Measurements from ENCODE around the gene SEMA6A. TPM values are rescaled to one million over a fixed set of nuclear protein-coding genes. Genes with fewer than 3 reads are reported as not detected.

Gene SEMA6A
- total and polyA plus RNA-seq, 10 of the 15 experiments (the other 5 are each of a cell fraction or from before 2014, with no cell fraction given) = 0.16 to 10.2 (median 1.1) TPM

DNA sequence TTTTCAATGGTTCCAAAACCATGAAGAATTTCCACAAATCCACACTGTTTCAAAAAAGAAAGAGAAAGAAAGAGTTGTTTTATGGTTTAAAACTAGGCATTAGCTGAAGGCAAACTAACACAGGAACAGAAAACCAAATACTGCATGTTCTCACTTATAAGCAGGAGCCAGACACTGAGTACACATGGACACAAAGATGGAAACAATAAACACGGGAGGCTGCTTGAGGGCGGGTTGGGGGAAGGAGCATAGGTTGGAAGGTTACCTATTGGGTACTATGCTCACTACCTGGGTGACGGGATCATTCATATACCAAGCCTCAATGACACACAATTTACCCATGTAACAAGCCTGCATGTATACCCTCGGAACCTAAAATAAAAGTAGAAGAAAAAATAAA, 45.0 kb downstream of the SEMA6A start:
- H3K79me2 ChIP-seq (ENCODE audit: control insufficient read depth, insufficient read depth, low read length) = no peaks in the 10 kb centered on the region
- CTCF ChIA-PET = no interaction called here
- in situ Hi-C loops (cut with MboI) (no loop called here), intact Hi-C loops (cut with micrococcal nuclease; ENCODE audit: unreplicated experiment) (no loop called here)
- FAIRE-seq (no peak), DNase-seq (ENCODE audit: low read depth, low spot score) (no peak), ATAC-seq (no peak)
- H4K20me1 ChIP-seq (ENCODE audit: control insufficient read depth, insufficient read depth) = no peaks in the 10 kb centered on the region
- H3K4me2 ChIP-seq (ENCODE audit: control insufficient read depth, insufficient read depth) = no peak overlapping the region
- POLR2A ChIA-PET = no interaction called here
- no peak overlapping the region for H2AFZ ChIP-seq (ENCODE audit: control insufficient read depth, low read depth, low read length)
- SMC1A ChIA-PET (ENCODE audit: uncharacterized antibody, unreplicated experiment) = interaction anchor here (0.6 to 2.3 kb wide), 6 partner anchors 9 to 37 kb away, joined by 3 to 7 read pairs (median 4); no protein-coding TSS in a partner anchor
- H3K9me3 ChIP-seq (replicated peaks; ENCODE audit: control insufficient read depth, insufficient read depth, low read length) = no peaks in the 10 kb centered on the region
- WGBS (ENCODE audit: insufficient coverage, insufficient replicate concordance, low lambda C conversion rate, missing lambda C conversion rate) = 61% methylated on average over 4 of the region's 4 CpGs
- no peak overlapping the region for H3K9ac ChIP-seq (ENCODE audit: control insufficient read depth, insufficient read depth, low read length)
- RAD21 ChIA-PET (ENCODE audit: unreplicated experiment) = interaction anchor here (0.9 kb wide), 1 partner anchor 392 kb away, joined by 4 read pairs; no protein-coding TSS in a partner anchor
- H3K27ac ChIP-seq (ENCODE audit: control insufficient read depth, insufficient read depth) = no peak overlapping the region
- no peaks in the 10 kb centered on the region for H3K4me1 ChIP-seq (ENCODE audit: control insufficient read depth, insufficient read depth, low read length)
- H3K4me3 ChIP-seq = no peak overlapping the region
- no TSS peak for BruUV-seq (replicated peaks)
- no peaks in the 10 kb centered on the region for H3K36me3 ChIP-seq (ENCODE audit: control insufficient read depth in 2 of 2, insufficient read depth in 2 of 2, low read length in 1 of 2)
- H3K27me3 ChIP-seq (replicated peaks in 1 of 2; ENCODE audit: control insufficient read depth in 2 of 2, insufficient read depth in 2 of 2, low read length in 1 of 2) = no peaks in the 10 kb centered on the region
- TF ChIP-seq, protein P1, sequence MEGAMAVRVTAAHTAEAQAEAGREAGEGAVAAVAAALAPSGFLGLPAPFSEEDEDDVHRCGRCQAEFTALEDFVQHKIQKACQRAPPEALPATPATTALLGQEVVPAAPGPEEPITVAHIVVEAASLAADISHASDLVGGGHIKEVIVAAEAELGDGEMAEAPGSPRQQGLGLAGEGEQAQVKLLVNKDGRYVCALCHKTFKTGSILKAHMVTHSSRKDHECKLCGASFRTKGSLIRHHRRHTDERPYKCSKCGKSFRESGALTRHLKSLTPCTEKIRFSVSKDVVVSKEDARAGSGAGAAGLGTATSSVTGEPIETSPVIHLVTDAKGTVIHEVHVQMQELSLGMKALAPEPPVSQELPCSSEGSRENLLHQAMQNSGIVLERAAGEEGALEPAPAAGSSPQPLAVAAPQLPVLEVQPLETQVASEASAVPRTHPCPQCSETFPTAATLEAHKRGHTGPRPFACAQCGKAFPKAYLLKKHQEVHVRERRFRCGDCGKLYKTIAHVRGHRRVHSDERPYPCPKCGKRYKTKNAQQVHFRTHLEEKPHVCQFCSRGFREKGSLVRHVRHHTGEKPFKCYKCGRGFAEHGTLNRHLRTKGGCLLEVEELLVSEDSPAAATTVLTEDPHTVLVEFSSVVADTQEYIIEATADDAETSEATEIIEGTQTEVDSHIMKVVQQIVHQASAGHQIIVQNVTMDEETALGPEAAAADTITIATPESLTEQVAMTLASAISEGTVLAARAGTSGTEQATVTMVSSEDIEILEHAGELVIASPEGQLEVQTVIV (IDR thresholded peaks at IDR 0.05; ENCODE audit: borderline replicate concordance, partially characterized antibody) = no peak
- TF ChIP-seq, protein P2, sequence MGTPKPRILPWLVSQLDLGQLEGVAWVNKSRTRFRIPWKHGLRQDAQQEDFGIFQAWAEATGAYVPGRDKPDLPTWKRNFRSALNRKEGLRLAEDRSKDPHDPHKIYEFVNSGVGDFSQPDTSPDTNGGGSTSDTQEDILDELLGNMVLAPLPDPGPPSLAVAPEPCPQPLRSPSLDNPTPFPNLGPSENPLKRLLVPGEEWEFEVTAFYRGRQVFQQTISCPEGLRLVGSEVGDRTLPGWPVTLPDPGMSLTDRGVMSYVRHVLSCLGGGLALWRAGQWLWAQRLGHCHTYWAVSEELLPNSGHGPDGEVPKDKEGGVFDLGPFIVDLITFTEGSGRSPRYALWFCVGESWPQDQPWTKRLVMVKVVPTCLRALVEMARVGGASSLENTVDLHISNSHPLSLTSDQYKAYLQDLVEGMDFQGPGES (IDR thresholded peaks at IDR 0.05) = no peak
- TF ChIP-seq E2F8 (IDR thresholded peaks at IDR 0.05; ENCODE audit: low read depth, partially characterized antibody) (no peak), IKZF1 (conservative IDR thresholded peaks at IDR 0.05) (no peak), CEBPB (IDR thresholded peaks at IDR 0.05; ENCODE audit: borderline replicate concordance in 1 of 2, low read depth in 2 of 2, low read length in 2 of 2) (no peak), PBX3 (IDR thresholded peaks at IDR 0.05; ENCODE audit: insufficient replicate concordance, low read depth, low read length) (no peak)
- TF ChIP-seq, protein P3, sequence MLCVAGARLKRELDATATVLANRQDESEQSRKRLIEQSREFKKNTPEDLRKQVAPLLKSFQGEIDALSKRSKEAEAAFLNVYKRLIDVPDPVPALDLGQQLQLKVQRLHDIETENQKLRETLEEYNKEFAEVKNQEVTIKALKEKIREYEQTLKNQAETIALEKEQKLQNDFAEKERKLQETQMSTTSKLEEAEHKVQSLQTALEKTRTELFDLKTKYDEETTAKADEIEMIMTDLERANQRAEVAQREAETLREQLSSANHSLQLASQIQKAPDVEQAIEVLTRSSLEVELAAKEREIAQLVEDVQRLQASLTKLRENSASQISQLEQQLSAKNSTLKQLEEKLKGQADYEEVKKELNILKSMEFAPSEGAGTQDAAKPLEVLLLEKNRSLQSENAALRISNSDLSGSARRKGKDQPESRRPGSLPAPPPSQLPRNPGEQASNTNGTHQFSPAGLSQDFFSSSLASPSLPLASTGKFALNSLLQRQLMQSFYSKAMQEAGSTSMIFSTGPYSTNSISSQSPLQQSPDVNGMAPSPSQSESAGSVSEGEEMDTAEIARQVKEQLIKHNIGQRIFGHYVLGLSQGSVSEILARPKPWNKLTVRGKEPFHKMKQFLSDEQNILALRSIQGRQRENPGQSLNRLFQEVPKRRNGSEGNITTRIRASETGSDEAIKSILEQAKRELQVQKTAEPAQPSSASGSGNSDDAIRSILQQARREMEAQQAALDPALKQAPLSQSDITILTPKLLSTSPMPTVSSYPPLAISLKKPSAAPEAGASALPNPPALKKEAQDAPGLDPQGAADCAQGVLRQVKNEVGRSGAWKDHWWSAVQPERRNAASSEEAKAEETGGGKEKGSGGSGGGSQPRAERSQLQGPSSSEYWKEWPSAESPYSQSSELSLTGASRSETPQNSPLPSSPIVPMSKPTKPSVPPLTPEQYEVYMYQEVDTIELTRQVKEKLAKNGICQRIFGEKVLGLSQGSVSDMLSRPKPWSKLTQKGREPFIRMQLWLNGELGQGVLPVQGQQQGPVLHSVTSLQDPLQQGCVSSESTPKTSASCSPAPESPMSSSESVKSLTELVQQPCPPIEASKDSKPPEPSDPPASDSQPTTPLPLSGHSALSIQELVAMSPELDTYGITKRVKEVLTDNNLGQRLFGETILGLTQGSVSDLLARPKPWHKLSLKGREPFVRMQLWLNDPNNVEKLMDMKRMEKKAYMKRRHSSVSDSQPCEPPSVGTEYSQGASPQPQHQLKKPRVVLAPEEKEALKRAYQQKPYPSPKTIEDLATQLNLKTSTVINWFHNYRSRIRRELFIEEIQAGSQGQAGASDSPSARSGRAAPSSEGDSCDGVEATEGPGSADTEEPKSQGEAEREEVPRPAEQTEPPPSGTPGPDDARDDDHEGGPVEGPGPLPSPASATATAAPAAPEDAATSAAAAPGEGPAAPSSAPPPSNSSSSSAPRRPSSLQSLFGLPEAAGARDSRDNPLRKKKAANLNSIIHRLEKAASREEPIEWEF (IDR thresholded peaks at IDR 0.05; ENCODE audit: insufficient replicate concordance, low read depth, low read length) = no peak
- TF ChIP-seq, protein P4, sequence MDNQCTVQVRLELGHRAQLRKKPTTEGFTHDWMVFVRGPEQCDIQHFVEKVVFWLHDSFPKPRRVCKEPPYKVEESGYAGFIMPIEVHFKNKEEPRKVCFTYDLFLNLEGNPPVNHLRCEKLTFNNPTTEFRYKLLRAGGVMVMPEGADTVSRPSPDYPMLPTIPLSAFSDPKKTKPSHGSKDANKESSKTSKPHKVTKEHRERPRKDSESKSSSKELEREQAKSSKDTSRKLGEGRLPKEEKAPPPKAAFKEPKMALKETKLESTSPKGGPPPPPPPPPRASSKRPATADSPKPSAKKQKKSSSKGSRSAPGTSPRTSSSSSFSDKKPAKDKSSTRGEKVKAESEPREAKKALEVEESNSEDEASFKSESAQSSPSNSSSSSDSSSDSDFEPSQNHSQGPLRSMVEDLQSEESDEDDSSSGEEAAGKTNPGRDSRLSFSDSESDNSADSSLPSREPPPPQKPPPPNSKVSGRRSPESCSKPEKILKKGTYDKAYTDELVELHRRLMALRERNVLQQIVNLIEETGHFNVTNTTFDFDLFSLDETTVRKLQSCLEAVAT (IDR thresholded peaks at IDR 0.05) = no peak
